Endothelial cell of umbilical vein (primary cell): ENCODE measurements around the gene DAD1. TPM values are rescaled to one million over a fixed set of nuclear protein-coding genes. Genes with fewer than 3 reads are reported as not detected.

ENCODE experiments used
- BruUV-seq: library from RNA; stranded (reverse); fragments of 400-500 nt; replicated peaks from 2 replicates; lab custom pipeline; 2021; lab: Mats Ljungman, UMichigan
- CTCF ChIA-PET: fragments of 300-600, 350-600 bp; sonication (Branson Sonifier 250); formaldehyde crosslinking; loops from one replicate; lab custom pipeline; 2021; ENCODE audit warnings: antibody characterized with exemption, inconsistent platforms; lab: Charles Lee
- POLR2A ChIA-PET: fragments of 300-600, 350-600 bp; sonication (Branson Sonifier 250); formaldehyde crosslinking; loops from one replicate; lab custom pipeline; 2021; ENCODE audit warnings: antibody characterized with exemption, inconsistent platforms; lab: Charles Lee
- DNase-seq: peaks from one replicate; pipeline ENCODE4 v3.0.0-alpha.2; 2011; ENCODE audit warnings: low read depth, low spot score
- FAIRE-seq: peaks from 2 replicates; lab custom pipeline; 2011; peaks lifted over from hg19 to GRCh38; lab: Jason Lieb, UNC
- H2AFZ ChIP-seq: 2 replicates; pipeline ENCODE4 v1.6.0; 2012; ENCODE audit warnings: low read depth, low read length, control low read depth, inconsistent platforms
- H3K27ac ChIP-seq: 2 replicates; pipeline ENCODE4 v1.5.1; 2011; ENCODE audit warnings: low read depth, mild to moderate bottlenecking, control low read depth, low read length, moderate library complexity; ENCODE audit not compliant: insufficient read depth
- H3K27me3 ChIP-seq, 2 experiments: 2 replicates each; pipeline versions ENCODE4 v1.6.0 to v1.6.1; 2011; ENCODE audit warnings: low read length in 2 of 2, mixed read lengths in 1 of 2; ENCODE audit not compliant: control insufficient read depth in 2 of 2, insufficient read depth in 2 of 2
- H3K36me3 ChIP-seq, 2 experiments: 2 replicates in 1 of 2; 3 replicates in 1 of 2; pipeline ENCODE4 v1.5.1; 2011; ENCODE audit warnings: low read length in 2 of 2, mild to moderate bottlenecking in 1 of 2, moderate library complexity in 1 of 2; ENCODE audit not compliant: control insufficient read depth in 2 of 2, insufficient read depth in 2 of 2; ENCODE audit errors: extremely low read depth in 1 of 2
- H3K4me1 ChIP-seq: 3 replicates; pipeline ENCODE4 v1.5.1; 2011; ENCODE audit warnings: mild to moderate bottlenecking, low read length; ENCODE audit not compliant: control insufficient read depth, insufficient read depth; ENCODE audit errors: extremely low read depth
- H3K4me2 ChIP-seq: 2 replicates; pipeline ENCODE4 v1.6.1; 2011; ENCODE audit warnings: low read length, control low read depth, mixed read lengths; ENCODE audit not compliant: insufficient read depth
- H3K4me3 ChIP-seq, 3 experiments: fragments of 200-600 bp in 1 of 3; sonication (generic), shearing (Covaris generic) in 1 of 3; replicated peaks in 1 of 3; 2 replicates each; pipeline ENCODE4 v1.5.1; 2011 to 2016; ENCODE audit warnings: control low read depth in 3 of 3, low read length in 3 of 3, mild to moderate bottlenecking in 2 of 3, inconsistent platforms in 1 of 3, low read depth in 1 of 3, moderate library complexity in 1 of 3; ENCODE audit not compliant: insufficient read depth in 1 of 3
- H3K79me2 ChIP-seq: 2 replicates; pipeline ENCODE4 v1.6.0; 2012; ENCODE audit warnings: low read length, inconsistent platforms; ENCODE audit not compliant: control insufficient read depth, insufficient read depth
- H3K9ac ChIP-seq: replicated peaks from 2 replicates; pipeline ENCODE3; 2011; ENCODE audit warnings: low read length, control low read depth; ENCODE audit not compliant: insufficient read depth; ENCODE audit errors: extremely low read depth
- H3K9me1 ChIP-seq: replicated peaks from 3 replicates; pipeline ENCODE4 v1.6.0; 2011; ENCODE audit warnings: mild to moderate bottlenecking, low read length; ENCODE audit not compliant: control insufficient read depth, insufficient read depth; ENCODE audit errors: extremely low read depth
- H3K9me3 ChIP-seq: replicated peaks from 2 replicates; pipeline ENCODE4 v1.5.1; 2012; ENCODE audit warnings: low read length, inconsistent platforms; ENCODE audit not compliant: control insufficient read depth, insufficient read depth
- H4K20me1 ChIP-seq: replicated peaks from 2 replicates; pipeline ENCODE3; 2011; ENCODE audit warnings: mild to moderate bottlenecking, low read length; ENCODE audit not compliant: control insufficient read depth, insufficient read depth; ENCODE audit errors: extremely low read depth
- CTCF ChIP-seq, 2 donors: IDR thresholded peaks; 1 replicate in 1 of 2; 2 replicates in 1 of 2; pipeline ENCODE4 v1.5.1; 2011; ENCODE audit warnings: low read length in 2 of 2, mild to moderate bottlenecking in 2 of 2, moderate library complexity in 2 of 2, control low read depth in 1 of 2, inconsistent platforms in 1 of 2, low read depth in 1 of 2; ENCODE audit not compliant: insufficient read depth in 1 of 2; ENCODE audit errors: extremely low read depth in 1 of 2
- EZH2 ChIP-seq: IDR thresholded peaks from 2 replicates; pipeline ENCODE4 v1.6.1; 2012; ENCODE audit warnings: borderline replicate concordance, low read depth, mild to moderate bottlenecking, moderate library complexity, low read length, inconsistent platforms; ENCODE audit not compliant: severe bottlenecking
- FOS ChIP-seq: IDR thresholded peaks from 2 replicates; pipeline ENCODE4 v1.6.1; 2011; ENCODE audit warnings: mild to moderate bottlenecking, low read length, moderate library complexity, borderline replicate concordance; ENCODE audit not compliant: insufficient read depth
- GATA2 ChIP-seq: IDR thresholded peaks from 2 replicates; pipeline ENCODE4 v1.7.0; 2011; ENCODE audit warnings: low read depth, mild to moderate bottlenecking, moderate library complexity, mixed read lengths, low read length; ENCODE audit not compliant: insufficient read length, insufficient read depth
- JUN ChIP-seq: IDR thresholded peaks from 2 replicates; pipeline ENCODE4 v1.6.1; 2011; ENCODE audit warnings: borderline replicate concordance, low read depth; ENCODE audit not compliant: insufficient read length, insufficient read depth
- MYC ChIP-seq: IDR thresholded peaks from one replicate; pipeline ENCODE4 v1.6.1; 2011; ENCODE audit warnings: mild to moderate bottlenecking, low read depth, low read length
- POLR2A ChIP-seq: IDR thresholded peaks from 2 replicates; pipeline ENCODE4 v1.6.1; 2012; ENCODE audit warnings: low read depth, mild to moderate bottlenecking, control low read depth, low read length
- POLR2AphosphoS5 ChIP-seq: IDR thresholded peaks from 2 replicates; pipeline ENCODE4 v1.6.1; 2012; ENCODE audit warnings: low read depth, mild to moderate bottlenecking, control low read depth, low read length, moderate library complexity; ENCODE audit not compliant: insufficient read depth
- dilution Hi-C: fragments of 300-500 bp; cut with MboI; formaldehyde crosslinking; loops from one replicate; pipeline ENCODE4 v1.15.0; 2019; ENCODE audit warnings: low sequenced_read_pairs; ENCODE audit not compliant: extremely low pct_ligation_motif_present
- intact Hi-C: fragments of 100-400 bp; cut with micrococcal nuclease; formaldehyde crosslinking; loops from one replicate; pipeline ENCODE4 v1.10.0; 2022
- polyA plus RNA-seq, 4 experiments: library from polyadenylated mRNA; depleted of rRNA in 3 of 4; stranded (reverse) in 3 of 4; unstranded in 1 of 4; fragments of >200 nt; gene quantifications; 2 replicates each; pipeline versions ENCODE4 v1.2.1 to v1.2.3, GENCODE V29; 2011 to 2012; ENCODE audit warnings: missing spikeins in 1 of 4
- total RNA-seq: library from RNA; stranded (reverse); gene quantifications from 2 replicates; pipeline ENCODE4 v1.2.3, GENCODE V29; 2021

The DAD1 gene
- total and polyA plus RNA-seq, 2 donors (not counting 3 experiments of a cell fraction or from before 2014, with no cell fraction given): 299 to 1,227 TPM

DNA sequence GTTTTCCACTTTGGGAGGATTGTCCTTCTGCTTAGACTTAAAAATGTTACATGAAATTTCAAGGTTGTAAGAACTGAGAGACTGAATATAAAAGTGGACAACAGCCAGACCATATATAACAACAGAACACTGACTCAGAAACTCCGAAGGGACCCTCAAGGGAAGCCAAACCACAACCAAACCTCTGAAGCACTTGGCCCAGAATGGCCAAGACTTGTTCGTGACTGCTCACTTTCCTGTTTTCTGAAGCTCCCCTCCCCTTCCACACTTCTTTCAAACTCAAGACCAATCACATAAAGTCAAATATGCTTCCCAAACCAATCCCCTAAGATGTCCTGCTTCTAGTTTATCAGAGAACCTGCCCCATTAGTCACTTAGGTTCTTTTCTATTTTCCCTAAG, 41.5 kb upstream of the DAD1 start:
- no peak for DNase-seq
- Histone ChIP-seq H3K9ac (no peak overlapping the region), H3K4me2 (no peak overlapping the region), H3K27me3 (peaks cover 2 to 3% of the 10 kb centered on the region in 2 experiments), H3K4me1 (no peaks in the 10 kb centered on the region), H3K4me3 (no peak overlapping the region), H3K27ac (no peak overlapping the region), H4K20me1 (no peaks in the 10 kb centered on the region), H2AFZ (no peak overlapping the region), H3K9me1 (no peaks in the 10 kb centered on the region), H3K36me3 (no peaks in the 10 kb centered on the region), H3K9me3 (no peaks in the 10 kb centered on the region), H3K79me2 (no peaks in the 10 kb centered on the region)
- no peak for FAIRE-seq
- ChIA-PET POLR2A (no interaction called here), CTCF (interaction anchor here (0.9 to 1.3 kb wide), 2 partner anchors 60 to 74 kb away, joined by 3 read pairs; no protein-coding TSS in a partner anchor)
- TF ChIP-seq JUN: no peak
- no peak for TF ChIP-seq POLR2AphosphoS5
- no peak for TF ChIP-seq EZH2
- no peak for TF ChIP-seq MYC
- TF ChIP-seq POLR2A: no peak
- no peak for TF ChIP-seq CTCF (IDR thresholded peaks at IDR 0.05; ENCODE audit: extremely low read depth in 1 of 2, insufficient read depth in 1 of 2, low read depth in 1 of 2, low read length in 2 of 2)
- BruUV-seq: no TSS peak
- dilution Hi-C loops: no loop called here
- intact Hi-C loops: no loop called here

DNA sequence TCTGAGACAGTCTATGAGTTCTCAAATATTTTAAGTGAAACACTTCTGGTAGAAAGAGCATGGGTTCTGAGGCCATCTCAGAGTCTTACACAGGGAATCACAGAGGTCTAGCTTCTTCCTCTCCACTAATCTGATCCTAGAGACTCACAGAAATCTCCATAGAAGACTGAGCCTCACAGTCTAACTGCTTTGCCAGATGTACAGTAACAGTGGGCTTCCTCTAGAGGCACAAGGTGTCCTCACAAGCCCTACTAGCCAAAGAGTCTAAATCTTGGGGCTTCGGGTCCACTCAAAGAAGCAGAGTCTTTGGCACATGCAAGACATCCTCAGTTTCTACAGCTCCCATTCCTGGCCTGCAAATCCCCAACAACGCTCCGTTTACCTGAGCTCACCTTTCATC, 41.0 kb upstream of the DAD1 start:
- H3K79me2 ChIP-seq: no peaks in the 10 kb centered on the region
- H3K27me3 ChIP-seq: peaks cover 2 to 3% of the 10 kb centered on the region in 2 experiments
- no TSS peak for BruUV-seq
- H3K9me3 ChIP-seq: no peaks in the 10 kb centered on the region
- no peak overlapping the region for H3K4me2 ChIP-seq
- H3K9ac ChIP-seq: no peak overlapping the region
- no peaks in the 10 kb centered on the region for H3K4me1 ChIP-seq
- no peak for DNase-seq
- dilution Hi-C loops: no loop called here
- no peaks in the 10 kb centered on the region for H3K36me3 ChIP-seq
- H2AFZ ChIP-seq: no peak overlapping the region
- no peak for FAIRE-seq
- ChIA-PET CTCF (interaction anchor here (0.7 to 1.3 kb wide), 3 partner anchors 23 to 73 kb away, joined by 3 to 4 read pairs (median 3); no protein-coding TSS in a partner anchor), POLR2A (no interaction called here)
- intact Hi-C loops: no loop called here
- no peak overlapping the region for H3K4me3 ChIP-seq
- no peaks in the 10 kb centered on the region for H4K20me1 ChIP-seq
- no peak overlapping the region for H3K27ac ChIP-seq
- no peaks in the 10 kb centered on the region for H3K9me1 ChIP-seq
- TF ChIP-seq GATA2: no peak
- TF ChIP-seq FOS: no peak
- TF ChIP-seq JUN: no peak
- TF ChIP-seq POLR2AphosphoS5: no peak
- TF ChIP-seq CTCF (IDR thresholded peaks at IDR 0.05; ENCODE audit: extremely low read depth in 1 of 2, insufficient read depth in 1 of 2, low read depth in 1 of 2, low read length in 2 of 2): no peak
- TF ChIP-seq POLR2A: no peak
